GM12864 (cell line): ENCODE measurements around the gene TPK1.

Experiments
- DNase-seq: peaks from one replicate; pipeline ENCODE4 v3.0.0-alpha.2; 2011; ENCODE audit warnings: low read depth
- H3K4me3 ChIP-seq: 2 replicates; pipeline ENCODE4 v1.5.1; 2011; ENCODE audit warnings: mild to moderate bottlenecking, low read depth, low read length, control low read depth
- CTCF ChIP-seq: IDR thresholded peaks from 2 replicates; pipeline ENCODE4 v1.5.1; 2011; ENCODE audit warnings: low read depth, mild to moderate bottlenecking, moderate library complexity, low read length, control low read depth, inconsistent platforms; ENCODE audit errors: missing control alignments

TPK1 gene

DNA sequence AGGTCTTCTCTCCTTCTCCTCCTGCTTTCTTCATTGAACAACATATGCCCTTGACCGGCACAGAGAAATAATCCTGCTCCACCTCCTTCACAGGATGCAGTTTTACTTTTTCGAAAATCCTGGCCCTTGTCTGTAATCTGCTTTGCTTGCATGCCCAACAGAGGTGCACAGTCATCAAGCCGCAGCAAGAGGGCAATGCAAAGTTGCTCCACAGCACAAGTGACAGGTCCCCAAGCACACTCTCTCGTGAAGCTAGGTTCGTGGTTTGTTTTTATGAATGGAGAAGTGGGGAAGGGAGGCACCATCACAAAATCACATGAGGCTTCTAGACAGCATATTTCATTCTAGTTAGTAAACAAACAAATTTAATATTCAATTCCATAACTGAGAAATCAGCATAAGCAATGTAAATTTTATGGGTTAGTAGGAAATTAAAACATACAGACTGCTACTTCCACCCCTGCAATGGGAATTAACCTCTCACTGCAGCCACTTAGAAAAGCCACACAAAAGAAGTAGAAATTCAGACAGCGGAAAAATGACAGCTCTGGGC lies 178.8 kb downstream of the TPK1 start:
- no peak overlapping the region for H3K4me3 ChIP-seq
- DNase-seq, result no peak
- TF ChIP-seq CTCF, result no peak

- no peak for DNase-seq
- no peak overlapping the region for H3K4me3 ChIP-seq
- TF ChIP-seq CTCF, result no peak
Measured at GRCh38 chr7:144653449-144653848, 182.4 kb downstream of the TPK1 start.

GRCh38 chr7:144650439-144650838 lies 185.4 kb downstream of the TPK1 start:
- H3K4me3 ChIP-seq, result no peak overlapping the region
- TF ChIP-seq CTCF, result no peak
- DNase-seq, result no peak

GRCh38 chr7:144649120-144649519 lies 186.7 kb downstream of the TPK1 start:
- DNase-seq, result no peak
- H3K4me3 ChIP-seq, result no peak overlapping the region
- TF ChIP-seq CTCF, result no peak

- H3K4me3 ChIP-seq, result no peak overlapping the region
- DNase-seq, result no peak
- no peak for TF ChIP-seq CTCF
Measured at GRCh38 chr7:144641389-144642044, 194.3 kb downstream of the TPK1 start.

GRCh38 chr7:144632724-144633123 lies 203.1 kb downstream of the TPK1 start:
- no peak overlapping the region for H3K4me3 ChIP-seq
- TF ChIP-seq CTCF, result no peak
- DNase-seq, result no peak

DNA sequence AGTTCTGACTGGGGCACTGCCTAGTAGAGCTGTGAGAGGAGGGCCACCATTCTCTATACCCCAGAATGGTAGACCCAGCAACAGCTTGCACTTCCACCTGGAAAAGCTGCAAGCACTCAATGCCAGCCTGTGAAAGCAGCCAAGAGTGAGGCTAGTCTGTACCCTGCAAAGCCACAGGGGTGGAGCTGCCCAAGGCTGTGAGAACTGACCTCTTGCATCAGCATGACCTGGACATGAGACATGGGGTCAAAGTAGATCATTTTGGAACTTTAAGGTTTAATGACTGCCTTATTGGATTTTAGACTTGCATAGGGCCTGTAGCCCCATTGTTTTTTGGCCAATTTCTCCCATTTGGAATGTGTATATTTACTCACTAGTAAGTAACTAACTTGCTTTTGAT lies 206.3 kb downstream of the TPK1 start:
- H3K4me3 ChIP-seq, result no peak overlapping the region
- no peak for TF ChIP-seq CTCF
- no peak for DNase-seq
